Kidney tubule cell (primary cell): Measurements from ENCODE around the gene CRTC1.
"Not testable (repeated sequence)": the region's sequence is repeated elsewhere in the genome, so short reads cannot be mapped to it uniquely, and the experiment has no call there.

Source experiments
- DNase-seq: peaks from one replicate; pipeline ENCODE4 v3.0.0-alpha.2; 2018; ENCODE audit warnings: low spot score

The CRTC1 gene

DNA sequence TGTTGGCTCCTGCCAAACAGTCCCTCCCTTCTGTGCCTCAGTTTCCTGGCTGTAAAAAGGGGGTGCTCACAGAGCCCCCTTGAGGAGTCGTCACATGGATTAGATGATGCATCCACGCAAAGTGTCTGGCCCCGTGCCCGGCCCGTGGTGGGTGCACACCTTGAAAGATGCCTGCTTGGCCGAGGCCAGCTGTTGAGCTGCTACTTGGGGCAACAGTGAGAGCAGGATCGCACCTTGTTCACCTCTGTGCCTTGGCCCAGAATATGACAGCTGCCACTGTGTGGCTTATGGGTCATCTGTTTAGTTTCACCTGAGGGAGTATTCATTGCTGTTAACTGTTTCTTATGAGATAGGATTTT lies 17.7 kb downstream of the CRTC1 start:
- no peak for DNase-seq

DNA sequence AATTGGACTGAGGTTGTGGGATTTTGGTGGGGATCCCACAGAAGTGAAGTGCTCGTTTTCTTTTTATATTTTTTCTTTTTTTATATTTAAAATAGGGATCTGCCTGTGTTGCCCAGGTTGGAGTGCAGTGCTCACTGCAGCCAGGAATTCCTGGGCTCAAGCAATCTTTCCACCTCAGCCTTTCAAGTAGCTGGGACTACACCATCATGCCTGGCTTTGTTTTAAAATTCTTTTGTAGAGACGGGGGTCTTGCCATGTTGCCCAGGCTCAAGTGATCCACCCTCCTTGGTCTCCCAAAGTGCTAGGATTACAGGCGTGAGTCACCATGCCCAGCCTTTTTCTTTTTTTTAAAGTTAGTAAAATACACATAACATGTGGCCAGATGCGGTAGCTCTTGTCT lies 20.6 kb downstream of the CRTC1 start:
- DNase-seq = no peak

DNA sequence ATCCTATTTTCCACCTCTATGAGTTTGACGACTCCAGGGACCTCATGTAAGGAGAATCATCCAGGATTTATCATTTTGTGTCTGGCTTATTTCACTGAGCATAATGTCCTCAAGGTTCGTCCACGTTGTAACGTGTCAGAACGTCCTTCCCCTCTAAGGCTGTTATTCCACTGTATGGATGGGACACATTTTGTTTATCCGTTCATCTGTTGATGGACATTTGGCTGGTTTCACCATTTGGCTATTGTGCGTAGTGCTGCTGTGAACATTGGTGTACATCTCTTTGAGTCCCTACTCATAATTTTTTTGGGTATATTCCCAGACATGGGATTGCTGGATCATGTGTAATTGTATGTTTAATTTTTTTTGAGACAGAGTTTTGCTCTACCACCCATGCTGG lies 21.5 kb downstream of the CRTC1 start:
- DNase-seq = no peak

DNA sequence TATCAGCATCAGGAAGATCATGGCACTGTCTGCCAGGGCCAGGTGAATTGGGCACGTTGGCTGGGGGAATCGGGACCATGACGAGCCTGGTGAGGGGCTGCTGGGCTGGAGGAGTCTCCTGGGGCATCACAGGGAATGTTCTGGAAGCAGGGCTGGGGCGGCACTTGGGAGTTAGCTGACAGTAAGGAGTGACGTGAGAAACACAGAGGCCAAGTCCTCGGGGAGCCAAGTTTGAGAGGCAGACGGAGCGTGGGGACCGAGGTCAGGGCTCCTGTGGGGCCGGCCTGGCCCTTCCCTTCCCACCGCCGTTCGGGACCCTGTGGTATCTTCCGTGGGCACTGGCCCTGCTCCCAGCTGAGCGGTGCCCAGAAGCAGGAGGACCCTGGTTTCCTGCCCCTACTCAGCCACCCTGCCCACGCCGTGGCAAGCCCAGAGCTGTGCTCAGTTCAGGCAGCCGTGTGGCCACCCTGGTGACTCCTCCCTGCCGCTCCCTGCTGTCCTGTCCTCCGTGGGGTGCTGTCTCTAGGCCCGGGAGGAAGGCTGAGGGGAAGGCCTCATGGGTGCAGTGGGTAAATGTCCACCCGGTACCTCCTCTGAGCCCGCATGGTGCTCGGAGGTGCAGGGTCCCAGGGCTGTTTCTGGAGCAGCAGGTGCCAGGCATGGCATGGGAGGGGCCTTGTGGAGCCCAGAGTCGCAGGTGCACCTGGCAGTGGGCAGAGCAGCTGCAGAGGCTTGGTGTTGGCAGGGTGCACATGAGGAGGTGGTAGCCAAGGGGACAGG lies 25.2 kb downstream of the CRTC1 start:
- no peak for DNase-seq

DNA sequence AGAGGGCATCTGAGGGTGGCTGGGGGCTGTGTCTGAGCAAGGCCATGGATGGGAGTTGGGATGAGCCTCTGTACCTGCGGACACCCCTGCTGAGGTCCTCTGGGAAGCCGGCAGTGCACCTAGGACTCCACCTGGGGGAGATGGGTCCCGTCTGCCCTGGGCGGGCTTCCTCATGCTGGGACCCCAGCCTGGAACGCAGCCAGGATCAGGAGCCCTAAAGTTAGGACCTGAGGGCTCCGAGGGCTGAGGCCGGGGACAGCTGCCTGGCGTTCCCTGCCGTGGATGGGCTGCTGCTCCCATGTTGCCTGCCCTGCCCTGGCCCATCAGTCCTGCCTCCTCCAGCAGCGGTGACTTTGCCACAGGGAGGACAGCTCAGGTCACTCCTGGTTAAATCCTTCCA lies 26.1 kb downstream of the CRTC1 start:
- no peak for DNase-seq

DNA sequence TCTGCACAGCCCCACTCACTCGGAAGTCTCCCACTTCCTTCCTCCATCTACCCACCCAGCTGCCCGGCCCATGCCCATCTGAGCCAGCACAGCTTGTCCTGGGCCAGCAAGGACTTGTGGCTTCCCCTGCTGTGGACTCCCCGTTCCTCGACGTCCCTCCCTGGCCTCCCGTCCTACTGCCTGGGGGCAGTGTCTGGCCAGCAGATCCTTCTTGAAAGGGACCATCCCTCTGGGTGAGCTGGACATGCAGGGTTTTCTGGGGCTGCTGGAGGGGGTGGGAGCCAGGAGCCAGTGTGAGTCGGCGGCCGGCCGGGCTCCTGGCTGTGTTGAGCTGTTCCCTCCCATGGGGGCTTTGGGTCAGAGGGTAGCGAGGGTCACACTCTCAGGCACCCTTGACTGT lies 26.7 kb downstream of the CRTC1 start:
- DNase-seq = no peak

DNA sequence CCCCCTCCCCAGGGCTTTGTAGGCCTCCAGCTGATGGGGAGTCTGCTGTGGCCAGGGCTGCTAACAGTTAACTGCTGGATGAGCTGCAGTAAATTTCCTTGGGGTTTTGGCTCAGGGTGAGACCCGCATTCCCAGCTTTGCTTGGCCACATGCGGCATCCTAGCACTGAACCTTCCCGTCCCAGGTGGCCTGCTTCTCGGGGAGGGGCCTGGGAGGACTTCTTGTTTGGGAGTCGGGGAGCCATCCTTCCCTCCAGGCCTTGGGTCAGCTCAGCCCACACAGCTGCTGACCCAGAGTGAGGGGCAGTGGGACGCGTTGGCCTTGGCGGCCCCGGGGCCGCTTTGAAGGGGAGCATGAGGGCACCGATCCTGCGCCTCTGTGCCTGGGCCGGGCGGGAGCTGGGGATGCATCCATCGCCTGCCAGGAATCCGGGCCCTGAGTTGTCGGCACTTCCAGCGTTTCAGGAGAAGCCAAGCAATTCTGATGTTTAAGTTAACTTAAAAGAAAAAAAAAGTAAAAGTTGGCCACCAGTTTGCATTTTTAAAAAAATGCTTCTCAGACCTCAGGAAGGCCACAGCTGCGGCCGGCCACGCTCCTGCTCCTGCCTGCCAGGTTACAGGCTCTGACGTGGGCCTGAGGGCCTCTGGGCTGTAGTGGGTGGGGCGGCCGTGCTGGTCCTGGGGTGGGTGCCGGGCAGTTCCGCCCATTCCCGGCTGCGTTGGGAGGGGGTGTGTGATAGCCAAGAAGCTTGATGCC lies 27.7 kb downstream of the CRTC1 start:
- no peak for DNase-seq

DNA sequence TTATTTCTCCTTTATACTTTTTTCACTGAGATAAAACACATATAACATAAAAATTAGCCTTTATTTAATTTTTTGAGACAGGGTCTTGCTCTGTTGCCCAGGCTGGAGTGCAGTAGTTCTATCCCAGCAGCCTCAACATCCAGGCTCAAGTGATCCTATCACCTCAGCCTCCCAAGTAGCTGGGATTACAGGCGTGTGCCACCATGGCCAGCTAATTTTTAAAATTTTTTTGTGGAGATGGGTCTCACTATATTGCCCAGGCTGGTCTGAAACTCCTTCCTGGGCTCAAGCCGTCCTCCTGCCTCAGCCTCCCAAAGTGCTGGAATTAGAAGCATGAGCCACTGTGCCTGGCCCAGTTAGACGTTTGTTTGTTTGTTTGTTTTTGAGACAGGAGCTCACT lies 28.4 kb downstream of the CRTC1 start:
- DNase-seq = no peak

DNA sequence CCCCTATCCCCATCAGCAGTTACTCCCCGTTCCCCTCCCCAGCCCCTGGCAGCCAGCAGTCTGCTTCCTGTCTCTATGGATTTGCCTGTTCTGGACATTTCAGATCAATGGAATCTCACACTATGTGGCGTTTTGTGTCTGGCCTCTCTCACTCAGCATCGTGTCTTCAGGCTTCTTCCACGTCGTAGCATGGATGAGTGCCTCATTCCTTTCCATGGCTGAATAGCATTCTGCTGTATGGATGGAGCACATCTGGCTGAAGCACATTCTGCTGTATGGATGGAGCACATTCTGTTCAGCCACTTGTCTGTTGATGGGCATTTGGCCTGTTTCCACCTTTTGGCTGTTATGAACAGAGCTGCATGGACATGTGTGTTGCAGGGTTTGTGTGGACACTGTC lies 29.5 kb downstream of the CRTC1 start:
- DNase-seq = no peak

DNA sequence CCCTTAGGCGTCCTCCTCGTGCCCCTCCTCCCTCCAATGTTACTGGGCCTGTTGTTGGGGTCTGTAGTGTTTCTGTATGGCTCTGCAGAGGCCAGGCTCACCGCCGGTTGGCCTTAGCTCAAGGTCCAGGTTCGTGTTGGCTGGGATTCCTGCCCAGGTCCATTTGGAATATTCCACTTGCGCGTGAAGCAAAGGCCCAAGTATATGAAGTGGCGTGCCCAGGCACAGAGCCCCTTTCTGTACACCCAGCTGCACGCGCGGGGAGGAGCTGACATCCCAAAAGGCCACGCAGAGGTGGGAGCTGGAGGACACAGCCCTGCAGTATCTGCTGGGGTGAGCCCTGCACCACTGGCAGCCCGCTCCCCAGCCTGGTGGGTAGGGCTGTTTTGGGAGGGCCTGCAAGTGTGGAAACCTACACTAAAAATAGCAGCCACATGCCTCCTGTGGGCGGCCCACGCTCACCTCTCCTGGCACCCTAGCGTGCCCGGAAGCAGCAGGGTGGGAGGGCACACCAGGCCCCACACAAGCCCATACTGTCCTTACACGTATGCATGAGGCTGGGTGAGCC lies 30.2 kb downstream of the CRTC1 start:
- DNase-seq = no peak

DNA sequence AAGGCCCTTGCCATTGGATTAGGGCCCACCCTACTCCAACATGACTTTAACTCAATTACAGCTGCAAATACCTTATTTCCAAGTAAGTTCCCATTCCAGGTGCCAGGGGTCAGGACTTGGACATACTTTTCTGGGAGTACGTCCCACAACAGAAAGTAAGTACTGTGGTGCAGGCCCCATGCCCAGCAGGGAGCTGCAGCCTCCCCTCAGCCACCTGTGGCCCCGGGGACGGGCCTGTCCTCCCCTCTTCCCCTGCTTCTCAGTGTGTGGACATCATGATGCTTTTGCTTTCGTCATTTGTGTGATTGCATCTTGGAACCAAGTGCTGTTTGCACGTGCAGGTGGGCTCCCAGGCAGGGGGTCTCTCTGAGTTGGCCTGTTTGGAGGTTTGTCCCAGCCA lies 31.9 kb downstream of the CRTC1 start:
- no peak for DNase-seq

DNA sequence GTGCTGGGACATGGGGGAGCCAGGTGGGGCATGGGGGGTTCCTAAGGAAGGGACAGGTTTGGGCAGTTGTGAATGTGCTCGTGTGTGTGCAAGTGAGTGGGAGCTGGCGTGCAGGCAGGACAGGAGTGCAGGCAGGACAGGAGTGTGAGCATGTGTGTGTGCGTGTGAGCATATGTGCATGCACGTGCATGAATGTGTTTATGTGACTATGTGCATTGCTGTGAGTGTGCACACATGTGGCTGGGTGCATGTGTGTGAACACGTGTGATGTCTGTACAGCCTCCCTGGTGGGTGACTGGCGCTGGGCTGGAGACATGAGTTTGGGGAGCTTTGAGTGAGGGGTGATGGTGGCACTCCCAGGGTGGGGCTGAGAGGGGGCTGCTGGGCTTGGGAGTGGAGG lies 33.4 kb downstream of the CRTC1 start:
- DNase-seq = no peak

DNA sequence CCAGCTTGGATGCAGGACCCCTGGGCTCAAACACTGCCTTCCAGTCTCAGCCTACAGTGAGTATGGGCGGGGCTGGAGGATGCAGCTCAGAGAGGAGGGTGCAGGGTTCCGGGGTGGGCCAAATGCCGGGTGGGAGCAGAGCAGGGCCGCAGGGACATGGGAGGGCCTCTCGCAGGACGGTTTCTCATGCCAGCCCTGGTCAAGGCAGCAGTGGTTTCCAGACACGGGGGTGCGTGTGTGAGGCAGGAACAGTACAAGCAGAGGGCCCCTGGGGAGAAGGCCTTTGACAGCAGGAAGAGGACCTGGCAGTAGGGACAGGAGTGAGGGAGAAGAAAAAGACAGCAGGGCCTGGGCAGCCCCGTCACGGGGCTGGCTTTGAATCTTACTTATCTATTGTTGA lies 34.1 kb downstream of the CRTC1 start:
- no peak for DNase-seq

DNA sequence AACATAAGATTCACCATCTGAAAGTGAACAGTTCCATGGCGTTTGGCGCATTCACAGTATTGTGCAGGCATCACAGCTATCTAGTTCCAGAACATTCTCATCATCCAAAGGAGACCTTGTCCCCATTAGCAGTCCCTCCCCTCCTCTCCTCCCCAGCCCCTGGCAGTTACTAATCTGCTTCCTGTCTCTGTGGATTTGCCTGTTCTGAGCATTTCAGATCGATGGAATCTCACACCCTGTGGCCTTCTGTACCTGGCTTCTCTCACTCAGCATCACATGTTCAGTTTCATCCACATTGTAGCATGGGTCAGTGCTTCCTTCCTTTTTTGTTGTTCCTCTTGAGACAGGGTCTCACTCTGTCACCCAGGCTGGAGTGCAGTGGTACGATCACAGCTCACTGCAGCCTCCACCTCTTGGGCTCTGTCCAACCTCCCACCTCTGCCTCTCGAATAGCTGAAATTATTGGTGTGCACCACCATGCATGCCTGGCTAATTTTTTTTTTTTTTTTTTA lies 34.6 kb downstream of the CRTC1 start:
- no peak for DNase-seq

DNA sequence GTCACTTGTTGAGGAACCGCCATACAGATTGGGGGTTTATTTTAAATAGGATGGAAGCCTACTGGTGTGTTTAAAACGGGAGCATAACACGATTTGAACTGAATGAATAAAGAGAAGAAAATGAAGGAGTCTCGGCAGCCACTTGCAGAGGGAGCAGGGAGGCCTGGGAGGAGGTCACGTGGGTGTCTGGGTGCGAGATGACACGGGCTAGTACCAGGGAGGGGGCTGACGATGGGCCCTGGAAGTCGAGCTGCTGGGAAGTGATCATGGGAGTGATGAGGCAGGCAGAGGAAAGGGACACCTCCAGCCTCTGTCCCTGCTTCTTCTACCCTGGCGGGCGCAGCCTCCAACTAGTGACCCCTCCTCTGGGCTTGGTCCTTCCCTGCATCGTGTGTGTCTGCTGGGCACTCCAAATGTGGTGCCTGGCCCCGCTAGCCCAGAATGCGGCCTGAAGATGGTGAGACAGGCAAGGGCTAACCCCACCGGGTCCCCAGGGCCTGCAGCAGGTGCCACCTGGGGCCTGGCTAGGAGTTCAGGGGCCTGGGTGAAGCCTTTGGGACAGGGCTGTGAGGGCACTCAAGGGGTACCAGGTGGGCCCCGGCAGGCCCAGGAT lies 35.5 kb downstream of the CRTC1 start:
- no peak for DNase-seq

DNA sequence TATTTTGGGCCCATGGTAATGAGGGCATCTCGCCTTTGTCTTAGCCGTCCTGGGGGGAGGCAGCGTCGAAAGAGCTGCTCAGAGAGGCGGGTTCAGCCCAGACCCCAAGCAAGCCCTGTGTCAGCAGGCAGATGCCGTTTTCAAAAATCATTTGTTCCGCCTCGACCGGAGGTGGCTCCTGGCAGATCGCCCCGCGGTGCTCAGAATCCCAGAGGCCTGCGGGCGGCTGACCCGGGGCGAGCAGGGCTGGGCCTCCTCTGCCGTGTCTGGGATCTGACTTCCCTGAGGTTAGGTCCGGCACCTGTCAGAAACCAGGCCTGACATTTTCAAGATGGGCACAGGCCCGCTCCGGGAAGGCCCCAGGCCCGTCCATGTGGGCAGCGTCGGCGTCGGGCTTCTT lies 36.1 kb downstream of the CRTC1 start:
- no peak for DNase-seq

DNA sequence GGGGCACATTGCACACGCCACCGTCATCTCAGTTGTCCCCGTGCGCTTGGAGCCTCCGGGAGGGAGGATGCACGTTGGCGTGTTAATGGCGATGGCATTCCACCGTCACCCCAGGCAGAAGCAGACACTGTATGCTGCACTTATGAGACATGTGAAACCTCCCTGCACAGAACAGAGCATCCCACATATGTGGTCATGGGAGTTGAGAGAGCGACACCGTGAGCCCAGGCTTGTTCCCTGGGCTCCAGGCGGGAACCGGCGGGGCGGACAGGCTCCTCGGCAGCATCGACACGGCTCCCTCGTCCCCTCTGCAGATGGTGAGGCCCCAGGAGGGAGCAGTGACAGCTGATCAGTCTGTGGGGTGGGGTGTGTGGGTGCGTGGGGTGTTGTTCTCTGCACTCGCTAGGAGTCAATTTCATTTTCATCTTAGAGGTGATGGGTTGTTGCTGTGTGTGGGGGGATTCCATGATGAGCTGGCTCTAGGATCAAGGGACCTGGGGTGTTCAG lies 40.4 kb downstream of the CRTC1 start:
- no peak for DNase-seq

DNA sequence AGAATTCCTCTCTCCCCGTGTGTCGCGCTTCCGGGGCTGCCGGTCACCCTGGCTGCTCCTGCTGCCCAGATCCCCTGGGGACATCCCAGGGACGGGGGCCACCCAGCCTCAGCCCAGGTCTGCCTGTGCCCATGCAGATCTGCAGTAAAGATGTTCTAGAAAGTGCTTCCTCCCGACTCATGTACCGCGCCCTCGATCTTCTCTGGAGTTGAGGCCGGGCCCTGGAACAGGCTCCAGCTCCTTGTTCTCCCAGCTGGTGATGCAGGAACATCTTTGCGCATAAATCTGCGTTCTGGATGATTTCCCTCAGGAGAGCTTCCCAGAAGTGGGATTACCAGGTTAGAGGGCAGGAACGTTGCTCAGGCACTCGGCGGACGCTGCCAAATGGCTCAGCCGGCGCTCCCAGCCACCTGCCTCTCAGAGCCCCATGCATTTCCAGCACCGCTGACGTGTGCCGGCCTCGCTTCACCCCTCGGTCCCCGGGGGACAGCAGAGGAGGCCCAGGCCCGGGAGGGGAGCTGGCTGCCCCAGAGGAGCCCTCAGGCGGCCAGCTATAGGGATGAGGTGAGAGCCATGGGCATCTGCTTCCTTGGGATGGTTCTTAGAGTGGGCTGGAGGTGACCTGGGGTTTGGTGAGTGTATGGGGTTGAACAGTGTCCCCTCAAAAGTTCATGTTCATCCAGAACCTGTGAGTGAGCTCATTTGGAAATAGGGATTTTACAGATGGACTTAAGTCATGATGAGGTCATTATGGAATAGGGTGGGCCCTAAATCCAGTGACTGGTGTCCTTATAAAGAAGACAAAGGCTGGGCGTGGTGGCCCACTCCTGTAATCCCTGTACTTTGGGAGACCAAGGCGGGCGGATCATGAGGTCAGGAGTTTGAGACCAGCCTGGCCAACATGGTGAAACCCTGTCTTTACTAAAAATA lies 42.6 kb downstream of the CRTC1 start:
- DNase-seq = no peak

DNA sequence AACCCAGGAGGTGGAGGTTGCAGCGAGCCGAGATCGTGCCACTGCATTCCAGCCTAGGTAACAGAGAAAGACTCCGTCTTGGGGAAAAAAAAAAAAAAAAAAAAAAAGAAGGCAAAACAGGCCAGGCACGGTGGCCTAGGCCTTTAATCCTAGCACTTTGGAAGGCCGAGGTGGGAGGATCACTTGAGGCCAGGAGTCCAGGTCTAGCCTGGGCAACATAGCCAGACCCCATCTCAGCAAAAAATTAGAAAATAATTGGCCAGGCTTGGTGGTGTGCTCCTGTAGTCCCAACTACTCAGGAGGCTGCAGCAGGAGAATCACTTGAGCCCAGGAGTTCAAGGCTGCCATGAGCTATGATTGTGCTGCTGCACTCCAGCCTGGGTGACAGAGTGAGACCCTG lies 43.4 kb downstream of the CRTC1 start:
- DNase-seq = no peak

DNA sequence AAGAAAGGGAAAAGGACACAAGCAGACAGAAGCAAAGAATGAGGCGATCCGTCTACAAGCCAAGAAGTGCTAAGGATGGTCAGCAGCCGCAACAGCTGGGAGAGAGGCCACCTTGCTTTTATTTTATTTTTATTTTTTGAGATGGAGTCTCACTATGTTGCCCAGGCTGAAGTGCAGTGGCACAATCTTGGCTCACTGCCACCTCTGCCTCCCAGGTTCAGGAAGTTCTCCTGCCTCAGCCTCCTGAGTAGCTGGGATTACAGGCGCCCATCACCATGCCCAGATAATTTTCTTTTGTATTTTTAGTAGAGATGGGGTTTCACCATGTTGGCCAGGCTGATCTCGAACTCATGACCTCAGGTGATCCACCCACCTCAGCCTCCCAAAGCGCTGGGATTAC lies 44.1 kb downstream of the CRTC1 start:
- not testable (repeated sequence) for DNase-seq

DNA sequence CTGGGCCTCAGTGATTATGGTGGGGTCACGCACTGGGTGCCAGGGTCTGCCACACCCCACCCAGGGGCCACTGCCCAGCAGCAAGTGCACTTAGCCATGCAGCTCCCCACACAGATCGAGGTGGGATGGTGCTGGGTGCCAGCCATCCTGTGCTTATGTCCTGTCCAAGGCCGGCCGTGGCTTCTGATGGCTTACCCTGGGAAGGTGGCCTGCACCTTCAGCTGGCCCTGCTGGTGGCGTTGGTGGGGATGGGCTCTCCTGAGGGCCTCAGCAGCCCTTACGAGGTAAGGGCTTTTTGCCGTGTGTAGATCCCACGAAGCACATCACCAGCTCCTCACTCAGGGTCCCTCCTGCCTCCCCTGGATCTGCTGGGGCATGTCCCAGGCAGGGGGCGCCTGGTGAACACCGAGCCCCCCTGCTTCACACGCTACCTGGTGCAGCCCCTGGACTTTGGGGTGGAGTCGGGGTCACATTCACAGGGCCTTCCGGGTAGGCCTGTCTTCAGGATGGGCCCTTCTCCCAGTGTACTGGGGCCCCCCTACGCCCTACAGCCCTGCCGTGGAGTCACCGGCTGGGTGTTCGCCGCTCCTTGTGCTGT lies 46.6 kb downstream of the CRTC1 start:
- no peak for DNase-seq
